ENCODE results near the gene VPS35L.

The VPS35L gene, protein sequence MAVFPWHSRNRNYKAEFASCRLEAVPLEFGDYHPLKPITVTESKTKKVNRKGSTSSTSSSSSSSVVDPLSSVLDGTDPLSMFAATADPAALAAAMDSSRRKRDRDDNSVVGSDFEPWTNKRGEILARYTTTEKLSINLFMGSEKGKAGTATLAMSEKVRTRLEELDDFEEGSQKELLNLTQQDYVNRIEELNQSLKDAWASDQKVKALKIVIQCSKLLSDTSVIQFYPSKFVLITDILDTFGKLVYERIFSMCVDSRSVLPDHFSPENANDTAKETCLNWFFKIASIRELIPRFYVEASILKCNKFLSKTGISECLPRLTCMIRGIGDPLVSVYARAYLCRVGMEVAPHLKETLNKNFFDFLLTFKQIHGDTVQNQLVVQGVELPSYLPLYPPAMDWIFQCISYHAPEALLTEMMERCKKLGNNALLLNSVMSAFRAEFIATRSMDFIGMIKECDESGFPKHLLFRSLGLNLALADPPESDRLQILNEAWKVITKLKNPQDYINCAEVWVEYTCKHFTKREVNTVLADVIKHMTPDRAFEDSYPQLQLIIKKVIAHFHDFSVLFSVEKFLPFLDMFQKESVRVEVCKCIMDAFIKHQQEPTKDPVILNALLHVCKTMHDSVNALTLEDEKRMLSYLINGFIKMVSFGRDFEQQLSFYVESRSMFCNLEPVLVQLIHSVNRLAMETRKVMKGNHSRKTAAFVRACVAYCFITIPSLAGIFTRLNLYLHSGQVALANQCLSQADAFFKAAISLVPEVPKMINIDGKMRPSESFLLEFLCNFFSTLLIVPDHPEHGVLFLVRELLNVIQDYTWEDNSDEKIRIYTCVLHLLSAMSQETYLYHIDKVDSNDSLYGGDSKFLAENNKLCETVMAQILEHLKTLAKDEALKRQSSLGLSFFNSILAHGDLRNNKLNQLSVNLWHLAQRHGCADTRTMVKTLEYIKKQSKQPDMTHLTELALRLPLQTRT

GRCh38 chr16:19555186-19555937 is at the start of gene VPS35L:
TSS of gene VPS35L (plus strand) at chr16:19555703. CDS start at chr16:19555730, 27 bp downstream.
- peak; percentile 95 for DNase-seq (ENCODE audit: low spot score)

- DNase-seq (ENCODE audit: low spot score): no peak
Observed at GRCh38 chr16:19506965-19507364, 48.5 kb upstream of the VPS35L start.

DNA sequence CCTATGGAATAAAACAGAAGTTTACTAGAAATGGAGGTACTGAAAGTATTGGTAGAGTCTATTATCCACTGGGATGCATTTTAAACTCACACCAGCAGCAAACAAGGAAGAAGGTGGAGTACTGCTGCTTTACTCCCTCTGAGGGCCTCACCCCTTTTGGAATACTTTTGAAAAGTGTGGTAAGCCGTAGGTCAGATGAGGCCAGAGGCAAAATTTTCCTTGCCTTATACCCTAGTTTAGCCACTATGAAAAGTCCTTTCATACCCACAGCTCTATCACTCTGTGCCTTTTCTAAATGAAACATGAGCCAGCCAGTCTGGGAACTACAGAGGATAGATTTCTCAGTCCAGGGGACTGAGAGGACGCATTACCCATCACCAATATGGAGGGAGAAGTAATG is 47.6 kb upstream of the VPS35L start:
- DNase-seq (ENCODE audit: low spot score): no peak

DNA sequence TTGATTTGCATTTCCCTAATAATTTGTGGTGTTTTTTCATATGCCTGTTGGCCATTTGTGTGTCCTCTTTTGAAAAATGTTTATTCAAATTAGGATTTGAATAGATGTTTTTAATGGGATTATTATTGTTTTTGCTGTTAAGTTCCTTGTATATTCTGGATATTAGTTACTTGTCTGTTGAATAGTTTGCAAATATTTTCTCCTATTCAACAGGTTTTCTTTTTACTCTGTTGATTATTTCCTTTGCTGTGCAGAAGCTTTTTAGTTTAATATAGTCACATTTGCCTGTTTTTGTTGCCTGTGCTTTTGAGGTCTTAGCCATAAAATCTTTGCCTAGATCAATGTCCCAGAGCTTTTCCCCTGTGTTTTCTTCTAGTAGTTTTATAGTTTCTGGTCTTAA is 43.2 kb upstream of the VPS35L start:
- no peak for DNase-seq (ENCODE audit: low spot score)

DNA sequence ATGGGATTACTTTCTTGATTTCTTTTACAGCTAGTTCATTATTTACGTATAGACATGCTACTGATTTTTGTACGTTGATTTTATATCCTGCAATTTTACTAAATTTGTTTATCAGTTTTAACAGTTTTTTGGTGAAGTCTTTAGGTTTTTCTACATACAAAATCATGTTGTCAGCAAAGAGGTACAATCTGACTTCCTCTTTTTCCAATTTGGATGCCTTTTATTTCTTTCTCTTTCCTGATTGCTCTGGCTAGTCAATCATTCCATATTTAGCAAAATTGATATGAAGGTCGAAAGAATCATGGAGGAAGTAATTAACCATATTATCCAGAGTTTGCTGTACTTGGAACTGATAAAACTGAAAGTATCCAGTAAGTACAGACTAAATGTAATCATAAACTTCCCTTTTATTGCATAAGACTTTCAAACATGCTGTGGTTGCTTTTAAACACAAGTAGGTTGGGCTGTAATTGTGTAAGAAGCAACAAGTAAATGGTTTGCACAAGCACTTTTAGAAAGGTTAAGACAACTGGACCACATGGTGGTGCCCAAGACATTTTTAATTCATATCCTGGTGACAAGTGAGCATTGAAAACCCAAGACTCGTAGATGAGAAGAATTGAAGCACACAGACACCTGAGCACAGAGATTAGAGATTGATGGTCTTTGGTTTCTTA is 42.0 kb upstream of the VPS35L start:
- no peak for DNase-seq (ENCODE audit: low spot score)

- DNase-seq (ENCODE audit: low spot score): no peak
Observed at GRCh38 chr16:19515757-19516156, 39.7 kb upstream of the VPS35L start.

GRCh38 chr16:19517424-19518089 is 37.9 kb upstream of the VPS35L start:
- no peak for DNase-seq (ENCODE audit: low spot score)

DNA sequence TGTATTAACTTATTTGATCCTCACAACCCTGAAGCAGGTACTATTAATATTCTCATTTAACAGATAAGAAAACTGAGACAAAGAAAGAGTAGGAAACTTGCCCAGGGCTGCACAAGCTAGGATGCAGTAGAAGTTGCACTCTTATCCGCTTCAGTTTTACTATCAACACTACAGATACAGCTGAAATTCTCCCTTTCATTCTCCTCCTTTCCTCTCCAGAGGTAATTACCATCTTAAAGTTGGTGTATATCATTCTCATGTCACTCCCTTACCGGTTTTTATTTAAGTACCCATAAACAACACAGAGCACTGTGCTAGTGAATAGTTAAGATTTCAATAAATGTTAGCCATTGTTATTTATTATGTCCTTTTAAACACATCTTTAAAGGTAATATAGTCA is 37.1 kb upstream of the VPS35L start:
- DNase-seq (ENCODE audit: low spot score): no peak

GRCh38 chr16:19520861-19521331 is 34.6 kb upstream of the VPS35L start:
- no peak for DNase-seq (ENCODE audit: low spot score)

- DNase-seq (ENCODE audit: low spot score): peak; percentile 96
Observed at GRCh38 chr16:19521471-19522396, 33.8 kb upstream of the VPS35L start, which contains the start of gene GDE1. TSS of gene GDE1 (minus strand) at chr16:19522098. CDS start at chr16:19521964, 134 bp downstream.

DNA sequence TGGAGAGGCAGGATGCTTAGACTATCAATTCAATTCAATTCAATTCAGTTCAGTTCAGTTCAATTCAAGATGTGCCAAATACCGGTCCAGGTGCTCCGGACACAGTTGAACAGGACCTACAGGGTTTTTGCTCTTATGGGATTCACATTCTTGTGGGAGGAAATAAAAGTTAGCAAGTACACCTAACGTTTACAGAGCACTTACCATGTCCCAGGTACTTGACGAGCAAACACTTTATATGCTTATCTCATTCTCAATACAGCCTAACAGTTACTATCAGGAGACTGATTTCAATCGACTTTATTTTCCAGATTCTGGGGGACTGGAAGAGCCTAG is 33.1 kb upstream of the VPS35L start:
- no peak for DNase-seq (ENCODE audit: low spot score)

DNA sequence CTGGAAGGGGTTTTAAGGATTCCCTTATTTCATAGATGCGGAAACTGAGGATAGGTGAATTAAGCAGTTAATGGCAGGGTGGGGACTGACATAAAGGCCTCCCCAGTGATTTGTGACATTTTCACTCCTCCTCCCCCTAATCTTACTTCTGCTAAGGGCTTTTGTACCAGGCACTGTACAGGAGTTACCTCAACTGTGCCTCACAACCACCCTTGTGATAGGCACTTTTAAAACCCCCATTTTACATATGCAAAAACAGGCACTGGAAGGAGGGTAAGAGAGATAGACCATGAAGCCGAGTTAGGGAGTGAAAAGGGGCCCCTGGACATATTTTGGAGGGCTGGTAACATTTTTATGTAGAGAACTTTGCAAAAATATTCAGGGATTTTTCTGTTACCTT is 32.7 kb upstream of the VPS35L start:
- DNase-seq (ENCODE audit: low spot score): no peak

DNA sequence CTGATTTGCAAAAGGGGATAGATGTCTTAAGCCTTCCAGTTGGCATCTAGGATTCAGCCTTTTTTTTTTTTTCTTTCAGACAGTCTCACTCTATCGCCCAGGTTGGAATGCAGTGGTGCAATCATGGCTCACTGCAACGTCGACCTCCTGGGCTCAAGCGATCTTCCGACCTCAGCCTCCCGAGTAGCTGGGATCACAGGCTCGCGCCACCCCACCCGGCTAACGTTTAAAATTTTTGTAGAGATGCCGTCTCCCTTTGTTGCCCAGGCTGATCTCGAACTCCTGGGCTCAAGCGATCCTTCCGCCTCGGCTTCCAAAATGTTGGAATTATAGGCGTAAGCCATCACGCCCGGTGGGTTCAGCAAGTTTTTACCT is 32.3 kb upstream of the VPS35L start:
- no peak for DNase-seq (ENCODE audit: low spot score)

GRCh38 chr16:19523559-19524355 is 31.7 kb upstream of the VPS35L start, which contains the start of gene CCP110:
TSS of gene CCP110 (plus strand) at chr16:19523942. CDS start at chr16:19527882, 3,940 bp downstream.
- DNase-seq (ENCODE audit: low spot score): peak; percentile 96

DNA sequence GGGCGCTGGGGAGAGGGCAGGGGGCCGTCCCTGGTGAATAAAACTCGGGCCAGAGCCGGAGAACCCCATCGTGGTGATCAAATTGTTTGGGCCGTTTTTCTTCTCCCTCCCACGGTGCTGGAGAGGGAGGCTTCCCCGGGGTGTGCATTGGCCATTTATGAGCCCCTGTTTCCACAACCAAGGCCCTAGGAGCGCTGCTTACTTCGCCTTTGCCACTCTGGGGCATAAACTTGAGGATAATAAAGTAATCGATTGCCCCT is 31.2 kb upstream of the VPS35L start:
- no peak for DNase-seq (ENCODE audit: low spot score)

- DNase-seq (ENCODE audit: low spot score): peak; percentile 22
Observed at GRCh38 chr16:19524616-19525384, 30.7 kb upstream of the VPS35L start.

GRCh38 chr16:19525385-19525723 is 30.1 kb upstream of the VPS35L start:
- no peak for DNase-seq (ENCODE audit: low spot score)

GRCh38 chr16:19527161-19527560 is 28.3 kb upstream of the VPS35L start:
- no peak for DNase-seq (ENCODE audit: low spot score)

- no peak for DNase-seq (ENCODE audit: low spot score)
Observed at GRCh38 chr16:19528666-19529065, 26.8 kb upstream of the VPS35L start.
